ENCODE measurements around the gene TP63. TPM values are rescaled to one million over a fixed set of nuclear protein-coding genes. Genes with fewer than 3 reads are reported as not detected.

TP63 gene
- polyA plus RNA-seq, 1 donor from 2014 or later, result 0.12 TPM

DNA sequence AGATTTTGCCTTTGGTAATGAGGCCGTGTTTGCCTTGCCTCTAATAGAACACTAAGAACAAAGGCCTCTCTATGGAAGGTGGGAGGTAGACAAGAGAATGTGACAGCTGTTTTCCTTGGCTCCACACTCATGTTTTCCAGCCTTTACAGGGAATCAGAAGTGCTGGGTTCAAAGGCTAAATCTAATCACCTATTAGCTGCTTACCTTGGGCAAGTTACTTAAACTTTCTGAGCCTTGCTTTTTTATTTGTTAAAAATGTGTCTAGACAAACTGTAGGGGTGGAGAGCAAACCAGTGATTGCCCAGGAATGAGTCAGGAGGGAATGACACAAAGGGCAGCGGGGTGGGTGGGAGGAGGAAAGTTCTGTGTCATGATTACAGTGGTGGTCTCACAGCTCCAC is 310.5 kb downstream of the TP63 start:
- no peaks in the 10 kb centered on the region for H3F3A ChIP-seq (ENCODE audit: insufficient read depth, low read length, poor library complexity, severe bottlenecking)
- no peaks in the 10 kb centered on the region for H4K20me1 ChIP-seq (ENCODE audit: insufficient read depth)
- H2AFZ ChIP-seq (ENCODE audit: low read depth, low read length), result no peak overlapping the region
- no peak overlapping the region for H3K4me2 ChIP-seq (ENCODE audit: low read length)
- no peaks in the 10 kb centered on the region for H3K36me3 ChIP-seq (ENCODE audit: insufficient read depth, low read length)
- H3K27ac ChIP-seq (ENCODE audit: low read length), result no peak overlapping the region
- H3K4me3 ChIP-seq (ENCODE audit: low read length), result no peak overlapping the region
- TF ChIP-seq, protein P1, sequence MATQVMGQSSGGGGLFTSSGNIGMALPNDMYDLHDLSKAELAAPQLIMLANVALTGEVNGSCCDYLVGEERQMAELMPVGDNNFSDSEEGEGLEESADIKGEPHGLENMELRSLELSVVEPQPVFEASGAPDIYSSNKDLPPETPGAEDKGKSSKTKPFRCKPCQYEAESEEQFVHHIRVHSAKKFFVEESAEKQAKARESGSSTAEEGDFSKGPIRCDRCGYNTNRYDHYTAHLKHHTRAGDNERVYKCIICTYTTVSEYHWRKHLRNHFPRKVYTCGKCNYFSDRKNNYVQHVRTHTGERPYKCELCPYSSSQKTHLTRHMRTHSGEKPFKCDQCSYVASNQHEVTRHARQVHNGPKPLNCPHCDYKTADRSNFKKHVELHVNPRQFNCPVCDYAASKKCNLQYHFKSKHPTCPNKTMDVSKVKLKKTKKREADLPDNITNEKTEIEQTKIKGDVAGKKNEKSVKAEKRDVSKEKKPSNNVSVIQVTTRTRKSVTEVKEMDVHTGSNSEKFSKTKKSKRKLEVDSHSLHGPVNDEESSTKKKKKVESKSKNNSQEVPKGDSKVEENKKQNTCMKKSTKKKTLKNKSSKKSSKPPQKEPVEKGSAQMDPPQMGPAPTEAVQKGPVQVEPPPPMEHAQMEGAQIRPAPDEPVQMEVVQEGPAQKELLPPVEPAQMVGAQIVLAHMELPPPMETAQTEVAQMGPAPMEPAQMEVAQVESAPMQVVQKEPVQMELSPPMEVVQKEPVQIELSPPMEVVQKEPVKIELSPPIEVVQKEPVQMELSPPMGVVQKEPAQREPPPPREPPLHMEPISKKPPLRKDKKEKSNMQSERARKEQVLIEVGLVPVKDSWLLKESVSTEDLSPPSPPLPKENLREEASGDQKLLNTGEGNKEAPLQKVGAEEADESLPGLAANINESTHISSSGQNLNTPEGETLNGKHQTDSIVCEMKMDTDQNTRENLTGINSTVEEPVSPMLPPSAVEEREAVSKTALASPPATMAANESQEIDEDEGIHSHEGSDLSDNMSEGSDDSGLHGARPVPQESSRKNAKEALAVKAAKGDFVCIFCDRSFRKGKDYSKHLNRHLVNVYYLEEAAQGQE (IDR thresholded peaks at IDR 0.05; ENCODE audit: borderline replicate concordance), result no peak
- no peak for TF ChIP-seq SMC3 (conservative IDR thresholded peaks at IDR 0.05; ENCODE audit: poor library complexity)
- TF ChIP-seq RAD21 (conservative IDR thresholded peaks at IDR 0.05), result no peak
- no peak for TF ChIP-seq MXI1 (conservative IDR thresholded peaks at IDR 0.05; ENCODE audit: poor library complexity, severe bottlenecking)
- TF ChIP-seq EZH2 (IDR thresholded peaks at IDR 0.05; ENCODE audit: borderline replicate concordance, insufficient read depth, low read length, poor library complexity, severe bottlenecking), result no peak
- no peak for TF ChIP-seq TAF1 (IDR thresholded peaks at IDR 0.05; ENCODE audit: low read depth)
- TF ChIP-seq, protein P2, sequence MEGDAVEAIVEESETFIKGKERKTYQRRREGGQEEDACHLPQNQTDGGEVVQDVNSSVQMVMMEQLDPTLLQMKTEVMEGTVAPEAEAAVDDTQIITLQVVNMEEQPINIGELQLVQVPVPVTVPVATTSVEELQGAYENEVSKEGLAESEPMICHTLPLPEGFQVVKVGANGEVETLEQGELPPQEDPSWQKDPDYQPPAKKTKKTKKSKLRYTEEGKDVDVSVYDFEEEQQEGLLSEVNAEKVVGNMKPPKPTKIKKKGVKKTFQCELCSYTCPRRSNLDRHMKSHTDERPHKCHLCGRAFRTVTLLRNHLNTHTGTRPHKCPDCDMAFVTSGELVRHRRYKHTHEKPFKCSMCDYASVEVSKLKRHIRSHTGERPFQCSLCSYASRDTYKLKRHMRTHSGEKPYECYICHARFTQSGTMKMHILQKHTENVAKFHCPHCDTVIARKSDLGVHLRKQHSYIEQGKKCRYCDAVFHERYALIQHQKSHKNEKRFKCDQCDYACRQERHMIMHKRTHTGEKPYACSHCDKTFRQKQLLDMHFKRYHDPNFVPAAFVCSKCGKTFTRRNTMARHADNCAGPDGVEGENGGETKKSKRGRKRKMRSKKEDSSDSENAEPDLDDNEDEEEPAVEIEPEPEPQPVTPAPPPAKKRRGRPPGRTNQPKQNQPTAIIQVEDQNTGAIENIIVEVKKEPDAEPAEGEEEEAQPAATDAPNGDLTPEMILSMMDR (IDR thresholded peaks at IDR 0.05; ENCODE audit: poor library complexity, severe bottlenecking), result no peak
- no peak for TF ChIP-seq POLR2AphosphoS5 (IDR thresholded peaks at IDR 0.05)
- TF ChIP-seq EP300 (conservative IDR thresholded peaks at IDR 0.05; ENCODE audit: poor library complexity, severe bottlenecking), result no peak
- no peaks in the 10 kb centered on the region for H3K9me2 ChIP-seq (ENCODE audit: insufficient read depth, low read length)
- H3K9ac ChIP-seq (ENCODE audit: low read length), result no peak overlapping the region
- H3K27me3 ChIP-seq (ENCODE audit: insufficient read depth, low read depth, low read length), result no peaks in the 10 kb centered on the region
- no peaks in the 10 kb centered on the region for H3K79me2 ChIP-seq (replicated peaks; ENCODE audit: insufficient read depth, low read length)
- no peaks in the 10 kb centered on the region for H3K9me3 ChIP-seq (ENCODE audit: low read length)

DNA sequence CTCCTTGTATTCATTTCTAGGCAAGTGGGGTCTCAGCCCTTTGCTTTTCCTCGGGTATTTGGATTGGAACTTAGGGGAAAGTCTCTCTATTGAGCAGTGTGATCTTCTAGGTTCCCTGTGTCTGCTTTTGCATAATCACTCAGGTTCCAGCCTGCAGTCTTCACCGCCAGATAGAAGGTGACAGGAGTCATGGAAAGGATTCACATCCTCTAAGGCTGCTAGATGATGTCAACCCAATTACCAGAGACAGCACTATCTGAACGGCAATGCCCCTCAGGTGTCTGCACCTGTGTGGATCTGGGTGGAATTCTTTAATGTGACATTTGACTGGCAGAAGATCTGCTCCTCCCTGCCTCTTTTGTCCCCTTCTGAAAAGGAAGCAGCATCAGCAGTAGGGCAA is 311.8 kb downstream of the TP63 start:
- Histone ChIP-seq H3K9ac (ENCODE audit: low read length) (no peak overlapping the region), H2AFZ (ENCODE audit: low read depth, low read length) (no peak overlapping the region), H3K4me2 (ENCODE audit: low read length) (no peak overlapping the region), H4K20me1 (ENCODE audit: insufficient read depth) (no peaks in the 10 kb centered on the region), H3K36me3 (ENCODE audit: insufficient read depth, low read length) (no peaks in the 10 kb centered on the region), H3K9me3 (ENCODE audit: low read length) (no peaks in the 10 kb centered on the region), H3K4me3 (ENCODE audit: low read length) (no peak overlapping the region), H3K27ac (ENCODE audit: low read length) (no peak overlapping the region), H3K27me3 (ENCODE audit: insufficient read depth, low read depth, low read length) (no peaks in the 10 kb centered on the region), H3K79me2 (replicated peaks; ENCODE audit: insufficient read depth, low read length) (no peaks in the 10 kb centered on the region), H3F3A (ENCODE audit: insufficient read depth, low read length, poor library complexity, severe bottlenecking) (no peaks in the 10 kb centered on the region), H3K9me2 (ENCODE audit: insufficient read depth, low read length) (no peaks in the 10 kb centered on the region)
- TF ChIP-seq RAD21 (conservative IDR thresholded peaks at IDR 0.05) (no peak), SMC3 (conservative IDR thresholded peaks at IDR 0.05; ENCODE audit: poor library complexity) (no peak), MXI1 (conservative IDR thresholded peaks at IDR 0.05; ENCODE audit: poor library complexity, severe bottlenecking) (no peak), POLR2AphosphoS5 (IDR thresholded peaks at IDR 0.05) (no peak), EZH2 (IDR thresholded peaks at IDR 0.05; ENCODE audit: borderline replicate concordance, insufficient read depth, low read length, poor library complexity, severe bottlenecking) (no peak), TAF1 (IDR thresholded peaks at IDR 0.05; ENCODE audit: low read depth) (no peak), EP300 (conservative IDR thresholded peaks at IDR 0.05; ENCODE audit: poor library complexity, severe bottlenecking) (no peak)
- TF ChIP-seq, protein P1 (IDR thresholded peaks at IDR 0.05; ENCODE audit: borderline replicate concordance), result no peak
- TF ChIP-seq, protein P2 (IDR thresholded peaks at IDR 0.05; ENCODE audit: poor library complexity, severe bottlenecking), result no peak
